GM18499 (cell line): Measurements from ENCODE around the gene MYO15A.

ENCODE experiments used
- ATAC-seq: cut with Tn5 transposase; IDR thresholded peaks from one replicate; pipeline ENCODE4 v1.9.1; 2021; ENCODE audit warnings: moderate number of reproducible peaks; ENCODE audit not compliant: insufficient read depth, unreplicated experiment

MYO15A gene

GRCh38 chr17:18129041-18129502 is 20.5 kb downstream of the MYO15A start:
- no peak for ATAC-seq

- ATAC-seq, result no peak
These were observed 24.2 kb downstream of the MYO15A start for GRCh38 chr17:18132711-18133110.

GRCh38 chr17:18136357-18136756 is 27.8 kb downstream of the MYO15A start:
- ATAC-seq, result no peak

- no peak for ATAC-seq
These were observed 29.7 kb downstream of the MYO15A start for GRCh38 chr17:18138065-18138749.

- no peak for ATAC-seq
These were observed 30.5 kb downstream of the MYO15A start for GRCh38 chr17:18139092-18139491.

- no peak for ATAC-seq
These were observed 30.9 kb downstream of the MYO15A start for GRCh38 chr17:18139498-18139897.

GRCh38 chr17:18139949-18140348 is 31.4 kb downstream of the MYO15A start:
- ATAC-seq, result no peak

GRCh38 chr17:18140648-18141047 is 32.1 kb downstream of the MYO15A start:
- ATAC-seq, result no peak

GRCh38 chr17:18141210-18141803 is 32.8 kb downstream of the MYO15A start:
- ATAC-seq, result no peak

GRCh38 chr17:18142417-18142816 is 33.9 kb downstream of the MYO15A start:
- no peak for ATAC-seq

GRCh38 chr17:18143044-18143936 is 34.7 kb downstream of the MYO15A start:
- no peak for ATAC-seq

- ATAC-seq, result no peak
These were observed 35.7 kb downstream of the MYO15A start for GRCh38 chr17:18144261-18144660.

- no peak for ATAC-seq
These were observed 36.3 kb downstream of the MYO15A start for GRCh38 chr17:18144855-18145254.

GRCh38 chr17:18145811-18146210 is 37.3 kb downstream of the MYO15A start:
- no peak for ATAC-seq

- ATAC-seq, result no peak
These were observed 37.7 kb downstream of the MYO15A start for GRCh38 chr17:18146259-18146658.

- ATAC-seq, result no peak
These were observed 38.4 kb downstream of the MYO15A start for GRCh38 chr17:18146980-18147379.

GRCh38 chr17:18148586-18148985 is 40.0 kb downstream of the MYO15A start:
- ATAC-seq, result no peak

- no peak for ATAC-seq
These were observed 42.7 kb downstream of the MYO15A start for GRCh38 chr17:18151290-18151689.

- ATAC-seq, result no peak
These were observed 46.6 kb downstream of the MYO15A start for GRCh38 chr17:18155179-18155578.

- no peak for ATAC-seq
These were observed 47.8 kb downstream of the MYO15A start for GRCh38 chr17:18156171-18156975.
